Suppressor macrophage treated with lipopolysaccharide for 4 hours (primary cell): ENCODE results near the gene PRR30.
A peak's percentile ranks its signal among the peaks of the same experiment; 100 is the strongest.

Experiments
- DNase-seq: peaks from one replicate; pipeline ENCODE4 v3.0.0-alpha.2; 2020

The PRR30 gene

DNA sequence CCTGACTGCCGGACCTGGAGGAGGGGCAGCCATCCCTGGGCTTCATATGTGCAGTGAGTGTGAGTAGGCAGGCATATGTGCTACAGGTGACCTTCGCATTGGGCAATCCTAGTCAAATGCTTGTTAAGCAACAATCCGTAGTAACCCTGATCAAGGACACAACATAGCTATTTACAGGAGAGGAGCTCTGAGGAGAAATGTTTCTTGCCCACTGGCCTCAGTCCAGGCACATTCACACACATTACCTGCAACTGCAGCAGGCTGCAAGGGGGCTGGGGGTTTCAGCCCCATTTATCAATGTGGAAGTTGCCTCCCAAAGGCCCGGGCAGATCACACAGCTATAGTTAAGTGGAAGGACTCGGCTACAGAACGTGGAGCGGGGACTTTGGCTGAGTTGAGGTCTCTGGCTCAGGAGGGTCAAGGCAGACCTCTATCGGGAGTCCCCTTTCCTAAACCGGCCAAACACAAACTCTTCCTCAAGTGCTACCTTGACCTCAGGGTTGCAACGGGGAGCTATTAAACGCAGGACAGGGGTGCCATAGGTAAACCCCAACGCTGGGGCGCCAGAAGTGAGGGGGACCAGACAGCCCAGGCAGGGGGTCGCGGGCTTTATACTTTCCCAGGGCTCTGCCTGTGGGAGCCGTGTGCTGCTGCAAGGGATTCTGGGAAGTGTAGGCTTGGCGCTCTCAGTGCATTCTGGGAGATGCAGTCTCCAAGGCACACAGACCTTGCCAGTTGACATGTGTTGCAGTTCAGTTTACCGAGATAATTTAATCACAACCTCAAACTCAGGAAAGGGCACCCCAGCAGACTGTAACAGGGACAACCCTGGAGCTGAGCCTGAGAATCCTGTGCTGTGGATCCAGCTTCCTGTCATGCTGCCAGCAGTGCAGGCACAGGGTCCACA lies 43.2 kb downstream of the PRR30 start:
- DNase-seq: peak; percentile 44

DNA sequence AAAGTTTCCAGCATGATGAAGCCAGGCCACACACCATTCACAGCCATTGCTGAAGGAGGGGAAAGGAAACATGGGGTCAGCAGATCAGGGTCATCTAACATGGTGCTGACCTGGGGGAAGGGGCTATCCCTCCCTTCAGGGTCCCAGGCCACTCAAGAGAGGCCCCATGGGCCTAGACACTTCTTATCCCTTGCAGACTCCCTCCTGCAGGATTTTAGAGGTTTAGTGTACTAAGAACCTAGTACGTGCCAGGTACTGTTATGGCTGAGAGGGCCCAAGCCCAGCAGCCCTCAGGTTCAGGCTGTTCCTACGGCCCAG lies 43.8 kb downstream of the PRR30 start:
- no peak for DNase-seq

DNA sequence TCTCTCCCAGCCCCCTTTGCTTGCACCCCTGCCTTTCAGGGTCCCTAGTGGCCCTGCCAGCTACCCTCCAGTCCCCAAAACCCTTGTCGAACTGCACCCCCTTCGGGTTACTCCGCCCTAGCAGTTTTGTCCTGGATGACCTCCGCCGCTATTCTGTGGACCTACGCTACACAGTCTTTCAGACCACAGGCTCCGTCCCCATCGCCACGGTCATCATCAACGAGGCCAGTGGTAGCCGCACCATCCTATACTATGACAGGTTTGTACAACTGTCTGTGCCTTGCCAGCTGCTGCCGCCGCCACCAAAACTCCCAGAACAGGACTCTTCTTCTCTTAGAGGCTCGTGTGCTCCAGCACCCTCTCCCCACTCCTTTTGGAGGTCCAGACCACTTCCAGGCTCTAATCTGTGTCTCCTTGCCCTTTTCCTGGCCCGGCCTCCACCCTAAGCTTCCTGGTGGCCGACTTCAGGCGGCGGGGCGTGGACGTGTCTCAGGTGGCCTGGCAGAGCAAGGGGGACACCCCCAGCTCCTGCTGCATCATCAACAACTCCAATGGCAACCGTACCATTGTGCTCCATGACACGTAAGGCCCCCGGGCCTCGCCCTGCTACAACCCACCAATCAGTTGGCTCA lies 44.7 kb downstream of the PRR30 start:
- DNase-seq: no peak

DNA sequence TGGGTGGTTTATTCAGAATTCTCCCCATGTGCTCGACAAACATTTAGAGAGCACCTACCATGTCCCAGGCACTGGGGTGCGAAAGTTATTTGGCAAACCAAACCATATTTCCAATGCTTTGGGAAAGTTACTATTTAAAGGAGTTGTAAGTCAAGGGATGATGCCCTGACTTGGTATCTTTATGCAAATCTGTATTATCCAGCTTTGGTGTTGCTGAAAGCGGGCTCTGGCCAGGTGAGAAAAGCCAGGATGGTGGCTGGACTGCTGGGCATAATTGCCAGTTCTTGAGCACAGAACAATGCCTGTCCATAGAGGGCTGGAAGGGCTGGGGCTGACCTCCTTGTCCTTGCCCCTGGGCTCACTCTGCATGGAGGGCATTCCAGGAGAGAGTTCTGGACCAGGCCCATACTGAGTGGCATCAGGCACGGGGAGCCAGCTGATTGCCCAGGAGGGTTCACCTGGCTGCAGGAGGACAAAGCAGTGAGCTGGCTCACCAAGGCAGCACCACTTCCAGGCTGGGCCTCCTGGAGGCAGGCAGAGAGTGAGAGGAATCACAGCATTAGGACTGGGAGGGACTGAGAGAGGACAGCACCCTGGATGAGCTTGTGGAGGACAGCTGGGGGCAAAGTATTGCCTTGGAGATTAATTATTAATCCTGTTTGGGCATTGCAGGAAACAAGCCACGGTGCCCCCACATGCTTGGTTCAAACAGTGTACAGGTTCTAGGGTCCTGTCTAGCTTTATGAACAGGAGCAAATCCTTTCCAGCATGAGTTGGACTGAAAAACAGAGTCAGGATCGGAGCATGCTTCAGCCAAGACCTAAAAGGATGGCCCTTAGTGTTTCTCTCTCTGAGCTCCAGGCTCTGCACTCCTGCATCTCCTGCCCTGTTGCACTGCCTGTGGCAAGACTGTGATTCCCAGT lies 45.5 kb downstream of the PRR30 start:
- no peak for DNase-seq

DNA sequence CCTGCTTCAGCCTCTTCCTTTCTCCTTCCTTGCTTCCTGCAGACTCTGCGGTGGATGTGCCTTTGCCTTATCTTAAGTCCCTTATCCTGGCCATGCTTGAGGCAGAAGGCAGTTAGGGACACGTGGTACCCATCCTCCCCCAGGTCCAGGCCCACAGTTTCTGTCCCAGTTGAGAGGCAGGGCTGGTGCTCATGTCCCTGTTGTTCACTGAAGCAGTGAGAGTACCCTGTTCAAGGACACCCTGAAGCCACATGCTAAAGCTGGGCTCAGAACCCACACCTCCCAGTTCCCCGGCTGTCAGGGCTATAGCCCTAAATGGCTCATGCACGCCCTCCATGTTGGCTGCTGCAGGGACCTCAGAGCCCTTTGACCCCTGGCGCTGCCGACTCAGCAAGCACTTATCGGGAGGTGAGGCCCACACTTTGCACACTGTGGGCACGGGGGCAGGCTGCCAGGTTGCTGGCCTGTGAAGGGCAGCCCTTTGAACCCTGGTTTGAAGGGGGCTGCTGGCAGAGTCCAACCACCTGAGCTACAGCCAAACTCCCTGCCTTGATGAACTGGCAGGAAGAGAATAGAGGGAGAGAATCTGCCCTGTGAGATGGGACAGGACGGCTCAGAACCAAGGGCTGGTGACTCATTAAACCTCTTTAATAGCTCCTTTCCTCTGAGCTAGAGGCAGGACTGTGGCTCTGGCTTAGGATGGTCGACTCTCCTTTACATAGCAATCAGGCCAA lies 46.3 kb downstream of the PRR30 start:
- no peak for DNase-seq

- no peak for DNase-seq
Measured at GRCh38 chr2:27091746-27092695, 47.2 kb downstream of the PRR30 start.

- DNase-seq: no peak
Measured at GRCh38 chr2:27089111-27089954, 49.9 kb downstream of the PRR30 start.

DNA sequence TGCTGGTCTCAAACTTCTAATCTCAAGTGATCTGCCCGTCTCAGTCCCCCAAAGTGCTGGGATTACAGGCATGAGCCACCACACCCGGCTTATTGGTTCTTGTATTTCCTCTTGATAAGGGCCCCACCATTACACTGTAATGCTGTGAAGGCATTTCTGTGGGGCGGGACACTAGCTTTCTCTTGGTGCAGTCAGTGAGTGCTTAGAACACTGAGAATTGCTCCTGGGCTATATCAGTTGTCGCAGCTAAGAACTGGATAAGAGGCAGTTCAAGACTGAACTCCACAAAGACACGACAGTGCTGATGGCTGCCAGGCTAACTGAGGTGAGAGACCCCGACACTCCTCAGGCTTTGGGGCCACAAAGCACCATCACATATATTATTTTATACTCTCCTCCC lies 50.6 kb downstream of the PRR30 start:
- no peak for DNase-seq

DNA sequence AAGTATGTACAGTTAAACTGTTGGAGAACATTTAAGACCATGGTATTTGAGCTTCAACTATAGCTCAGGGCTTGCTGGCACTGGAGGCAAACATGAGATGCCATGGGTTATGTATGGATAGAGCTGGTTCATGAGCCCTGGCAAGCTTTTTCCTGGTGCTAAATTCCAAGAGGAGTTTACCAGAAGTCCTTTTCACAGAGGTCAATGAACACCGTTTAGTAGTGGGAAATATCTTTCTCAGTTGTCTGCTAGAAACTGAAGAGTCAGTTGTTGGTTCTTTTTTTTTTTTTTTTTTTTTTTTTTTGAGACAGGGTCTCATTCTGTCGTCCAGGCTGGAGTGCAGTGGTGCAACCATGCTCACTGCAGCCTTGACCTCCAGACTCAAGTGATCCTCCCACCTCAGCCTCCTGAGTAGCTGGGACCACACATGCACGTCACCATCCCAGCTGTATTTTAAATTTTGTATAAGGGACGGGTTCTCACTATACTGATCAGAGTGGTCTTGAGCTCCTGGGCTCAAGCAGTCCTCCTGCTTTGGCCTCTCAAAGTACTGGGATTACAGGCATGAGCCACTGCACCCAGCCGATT lies 51.3 kb downstream of the PRR30 start:
- DNase-seq: no peak
